Tibial nerve (tissue), 4 donors: Measurements from ENCODE around the gene TMEM132E. TPM values are rescaled to one million over a fixed set of nuclear protein-coding genes. Genes with fewer than 3 reads are reported as not detected.

Experiments used
- DNase-seq, 2 donors: peaks; one replicate each; pipeline ENCODE4 v3.0.0-alpha.2; 2019; ENCODE audit warnings: low spot score in 2 of 2
- H3K27ac ChIP-seq, 4 donors: fragments of 200-600 bp; sonication (generic) in 3 of 4; one replicate each; pipeline ENCODE4 v1.5.1; 2017 to 2019; ENCODE audit warnings: mild to moderate bottlenecking in 1 of 4
- H3K27me3 ChIP-seq, 2 donors: fragments of 200-600 bp; sonication (generic) in 1 of 2; one replicate each; pipeline versions ENCODE4 v1.5.1 to v1.6.0; 2017 to 2019
- H3K36me3 ChIP-seq, 3 donors: fragments of 200-600 bp; sonication (generic); one replicate each; pipeline ENCODE4 v1.5.1; 2018 to 2019
- H3K4me1 ChIP-seq, 4 donors: fragments of 200-600 bp; sonication (generic) in 3 of 4; one replicate each; pipeline ENCODE4 v1.5.1; 2017 to 2019
- H3K4me3 ChIP-seq, 4 donors: fragments of 200-600 bp; sonication (generic) in 3 of 4; one replicate each; pipeline ENCODE4 v1.5.1; 2017 to 2019; ENCODE audit warnings: mild to moderate bottlenecking in 1 of 4, moderate library complexity in 1 of 4
- H3K9me3 ChIP-seq, 4 donors: fragments of 200-600 bp; sonication (generic) in 3 of 4; one replicate each; pipeline ENCODE4 v1.5.1; 2017 to 2019
- EP300 ChIP-seq, 2 donors: sonication (generic); formaldehyde crosslinking; IDR thresholded peaks; one replicate each; pipeline ENCODE4 v1.6.1; 2017; ENCODE audit warnings: antibody characterized with exemption in 2 of 2, mild to moderate bottlenecking in 1 of 2
- POLR2A ChIP-seq, 2 donors: fragments of 450-650 bp; IDR thresholded peaks; one replicate each; pipeline ENCODE4 v1.6.1; 2017; ENCODE audit warnings: antibody characterized with exemption in 2 of 2, mild to moderate bottlenecking in 2 of 2, moderate library complexity in 2 of 2
- WGBS, 2 donors: methylation state at CpG; one replicate each; pipeline ENCODE4 v1.1.5; 2018; 5-methylcytosine and 5-hydroxymethylcytosine counted together
- total RNA-seq, 4 donors: library from RNA; depleted of rRNA; stranded (reverse); fragments of >200 nt; gene quantifications; one replicate each; pipeline ENCODE4 v1.1.0, GENCODE V29; 2016
- TF ChIP-seq, protein P1 (sequence below), 5 experiments: fragments of 200-600 bp in 3 of 5; fragments of 450-650 bp in 2 of 5; sonication (generic) in 3 of 5; IDR thresholded peaks; one replicate each; pipeline ENCODE4 v1.5.1; 2016 to 2019; ENCODE audit warnings: antibody characterized with exemption in 5 of 5, mild to moderate bottlenecking in 3 of 5, moderate library complexity in 2 of 5

Gene TMEM132E
- total RNA-seq, 4 donors from 2014 or later: 0.42 to 0.59 TPM; not detected in 2

DNA sequence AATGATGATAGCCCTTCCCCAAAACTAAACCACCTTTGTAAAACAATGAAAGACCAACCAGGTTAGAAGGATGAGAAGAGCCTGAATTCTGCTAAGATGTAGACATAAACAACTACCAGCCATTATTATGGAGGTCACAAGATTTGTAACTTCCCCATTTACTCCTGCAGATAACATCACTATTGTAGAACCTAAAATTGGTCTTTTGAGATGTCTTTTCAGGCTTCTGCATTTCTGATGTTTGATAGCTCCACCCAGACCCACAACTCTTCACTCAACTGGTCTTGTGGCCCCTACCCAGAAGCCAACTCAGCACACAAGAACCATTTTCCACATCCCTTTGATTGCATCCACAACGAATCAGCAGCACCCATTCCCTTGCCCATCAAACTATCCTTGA, 100.8 kb downstream of the TMEM132E start:
- Histone ChIP-seq H3K9me3 (peaks cover 0 to 3% (median 0%) of the 10 kb centered on the region in 4 donors), H3K27ac (no peak overlapping the region), H3K4me1 (no peaks in the 10 kb centered on the region), H3K27me3 (no peaks in the 10 kb centered on the region), H3K36me3 (no peaks in the 10 kb centered on the region), H3K4me3 (no peak overlapping the region)
- TF ChIP-seq EP300 (IDR thresholded peaks at IDR 0.05) (no peak), POLR2A (IDR thresholded peaks at IDR 0.05) (no peak)
- TF ChIP-seq, protein P1, sequence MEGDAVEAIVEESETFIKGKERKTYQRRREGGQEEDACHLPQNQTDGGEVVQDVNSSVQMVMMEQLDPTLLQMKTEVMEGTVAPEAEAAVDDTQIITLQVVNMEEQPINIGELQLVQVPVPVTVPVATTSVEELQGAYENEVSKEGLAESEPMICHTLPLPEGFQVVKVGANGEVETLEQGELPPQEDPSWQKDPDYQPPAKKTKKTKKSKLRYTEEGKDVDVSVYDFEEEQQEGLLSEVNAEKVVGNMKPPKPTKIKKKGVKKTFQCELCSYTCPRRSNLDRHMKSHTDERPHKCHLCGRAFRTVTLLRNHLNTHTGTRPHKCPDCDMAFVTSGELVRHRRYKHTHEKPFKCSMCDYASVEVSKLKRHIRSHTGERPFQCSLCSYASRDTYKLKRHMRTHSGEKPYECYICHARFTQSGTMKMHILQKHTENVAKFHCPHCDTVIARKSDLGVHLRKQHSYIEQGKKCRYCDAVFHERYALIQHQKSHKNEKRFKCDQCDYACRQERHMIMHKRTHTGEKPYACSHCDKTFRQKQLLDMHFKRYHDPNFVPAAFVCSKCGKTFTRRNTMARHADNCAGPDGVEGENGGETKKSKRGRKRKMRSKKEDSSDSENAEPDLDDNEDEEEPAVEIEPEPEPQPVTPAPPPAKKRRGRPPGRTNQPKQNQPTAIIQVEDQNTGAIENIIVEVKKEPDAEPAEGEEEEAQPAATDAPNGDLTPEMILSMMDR (IDR thresholded peaks at IDR 0.05): no peak
- 68 to 72% methylated on average over 1 of the region's 1 CpG for WGBS, 2 donors
- no peak for DNase-seq

DNA sequence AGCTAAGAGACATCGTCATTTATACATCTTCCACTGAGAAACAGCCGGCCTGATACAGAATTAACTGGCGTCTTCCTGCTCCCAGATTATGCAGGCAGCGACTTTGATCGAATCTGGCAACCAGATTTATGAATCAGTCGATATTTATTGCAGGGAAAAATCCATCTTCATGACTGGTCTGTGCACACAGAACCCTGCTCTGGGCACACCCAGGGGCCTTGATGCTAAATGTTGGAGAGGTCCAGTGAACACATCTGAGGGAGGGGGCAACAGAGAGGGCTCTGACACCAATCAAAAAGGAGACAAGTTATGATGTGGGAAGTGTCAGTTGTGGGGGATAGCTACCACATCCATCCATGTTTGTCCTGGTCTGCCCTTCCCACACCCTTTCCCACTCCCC, 102.9 kb downstream of the TMEM132E start:
- H3K27me3 ChIP-seq: no peaks in the 10 kb centered on the region
- peaks cover 0 to 3% (median 0%) of the 10 kb centered on the region in 4 donors for H3K9me3 ChIP-seq
- no peak overlapping the region for H3K27ac ChIP-seq
- TF ChIP-seq, protein P1 (IDR thresholded peaks at IDR 0.05): no peak
- TF ChIP-seq EP300 (IDR thresholded peaks at IDR 0.05): no peak
- no peak for TF ChIP-seq POLR2A (IDR thresholded peaks at IDR 0.05)
- H3K36me3 ChIP-seq: no peaks in the 10 kb centered on the region
- H3K4me1 ChIP-seq: no peaks in the 10 kb centered on the region
- WGBS, 2 donors: 77 to 84% methylated on average over 6 of the region's 6 CpGs
- no peak overlapping the region for H3K4me3 ChIP-seq
- DNase-seq: no peak

DNA sequence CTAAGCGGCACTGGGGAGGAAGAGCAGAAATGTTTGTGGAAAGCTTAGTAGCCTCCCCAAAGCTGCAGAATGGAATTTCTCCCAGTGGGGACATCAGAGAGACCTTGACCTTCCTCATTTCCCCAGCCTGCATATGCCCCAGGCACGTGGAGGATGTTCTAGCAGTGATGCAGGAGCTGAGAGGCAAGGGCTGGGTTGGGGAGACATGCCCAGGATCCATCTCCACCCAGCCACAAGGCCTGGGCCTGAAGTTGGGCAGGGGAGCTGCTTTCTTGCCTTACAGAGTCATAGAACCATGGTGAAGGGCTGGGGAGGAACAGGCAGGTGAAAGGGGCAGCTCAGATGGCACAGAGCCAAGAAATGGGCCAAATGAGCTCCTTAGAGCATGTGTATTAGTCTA, 104.0 kb downstream of the TMEM132E start:
- 51 to 68% methylated on average over 2 of the region's 2 CpGs for WGBS, 2 donors
- no peaks in the 10 kb centered on the region for H3K27me3 ChIP-seq

More for the DNA sequence above, 104.0 kb downstream of the TMEM132E start:
- TF ChIP-seq, protein P1 (IDR thresholded peaks at IDR 0.05): no peak
- TF ChIP-seq POLR2A (IDR thresholded peaks at IDR 0.05): no peak
- Histone ChIP-seq H3K9me3 (peaks cover 0 to 10% (median 2%) of the 10 kb centered on the region in 4 donors), H3K4me3 (no peak overlapping the region), H3K27ac (no peak overlapping the region), H3K4me1 (no peaks in the 10 kb centered on the region), H3K36me3 (no peaks in the 10 kb centered on the region)
- DNase-seq: no peak

Other genes starting within 250 kb of the TMEM132E start
- 100 to 1,000 TPM in 1 of 4 donors, 10 to 100 TPM in 3; 35.2 to 307 (median 45.8) TPM for gene CCL13, start 223.1 kb upstream of the TMEM132E start, total RNA-seq
- gene CCL1, start 216.3 kb upstream of the TMEM132E start, total RNA-seq: not detected